A549 (cell line): ENCODE data around the gene VAPA. TPM values are rescaled to one million over a fixed set of nuclear protein-coding genes. Genes with fewer than 3 reads are reported as not detected.

Source experiments
- ATAC-seq, 2 experiments: fragments of 200-7000 bp in 1 of 2; fragments of >200 bp in 1 of 2; cut with Nextera tagmentation in 1 of 2; cut with Tn5 transposase in 1 of 2; 3 replicates each; pipeline versions ENCODE4 v1.8.0 to v1.9.1; 2018 to 2020; ENCODE audit warnings: mild to moderate bottlenecking in 1 of 2, moderate library complexity in 1 of 2
- CTCF ChIA-PET: fragments of 300-600 bp; sonication (Branson Sonifier 250); formaldehyde crosslinking; extraction: SDS; loops from one replicate; lab custom pipeline; 2021; ENCODE audit warnings: antibody characterized with exemption, inconsistent platforms; lab: Yijun Ruan, JAX
- POLR2A ChIA-PET: fragments of 350-600 bp; formaldehyde crosslinking; extraction: SDS; loops from one replicate; lab custom pipeline; 2021; ENCODE audit warnings: antibody characterized with exemption, inconsistent platforms; lab: Yijun Ruan, JAX
- DNase-seq, 2 experiments: peaks; one replicate each; pipeline versions ENCODE4 v3.0.0 to v3.0.0-alpha.2; 2011 to 2016; ENCODE audit warnings: low read depth in 1 of 2, low spot score in 1 of 2
- FAIRE-seq: peaks from 2 replicates; lab custom pipeline; 2011; peaks lifted over from hg19 to GRCh38; lab: Jason Lieb, UNC
- H3K27ac ChIP-seq, 2 experiments: fragments of >200 bp; sonication (Bioruptor Twin); formaldehyde crosslinking; 3 replicates each; pipeline ENCODE4 v1.5.1; 2016 to 2017
- H3K4me1 ChIP-seq: fragments of >200 bp; sonication (Bioruptor Twin); formaldehyde crosslinking; 3 replicates; pipeline ENCODE4 v1.6.1; 2016
- H3K4me2 ChIP-seq: fragments of >200 bp; sonication (Bioruptor Twin); formaldehyde crosslinking; 3 replicates; pipeline ENCODE4 v1.6.1; 2016
- H3K4me3 ChIP-seq: fragments of >200 bp; sonication (Bioruptor Twin); formaldehyde crosslinking; 3 replicates; pipeline ENCODE4 v1.5.1; 2016
- H3K9me3 ChIP-seq: fragments of >200 bp; sonication (Bioruptor Twin); formaldehyde crosslinking; 3 replicates; pipeline ENCODE4 v1.6.1; 2016
- BCL3 ChIP-seq: fragments of >200 bp; sonication (Bioruptor Twin); formaldehyde crosslinking; IDR thresholded peaks from 3 replicates; pipeline ENCODE4 v1.6.1; 2016
- CEBPB ChIP-seq, 2 experiments: fragments of >200 bp in 1 of 2; sonication (Bioruptor Twin) in 1 of 2; formaldehyde crosslinking in 1 of 2; IDR thresholded peaks; 2 replicates each; pipeline ENCODE4 v1.6.1; 2012 to 2016
- CHD2 ChIP-seq: fragments of 150-350 bp; IDR thresholded peaks from 2 replicates; pipeline ENCODE4 v1.6.1; 2014; ENCODE audit warnings: low read length; ENCODE audit not compliant: partially characterized antibody
- CHD4 ChIP-seq: fragments of 200-600 bp; sonication (generic); IDR thresholded peaks from 2 replicates; pipeline ENCODE4 v1.6.1; 2016; ENCODE audit warnings: antibody characterized with exemption, mild to moderate bottlenecking, borderline replicate concordance
- EP300 ChIP-seq, 2 experiments: fragments of >200 bp; sonication (Bioruptor Twin); formaldehyde crosslinking; IDR thresholded peaks; 2 replicates in 1 of 2; 3 replicates in 1 of 2; pipeline ENCODE4 v1.6.1; 2016 to 2017
- FOXS1 ChIP-seq: fragments of 250-450 bp; sonication (Bioruptor Pico); IDR thresholded peaks from 2 replicates; pipeline ENCODE4 v1.5.0; 2020; ENCODE audit warnings: mild to moderate bottlenecking, moderate library complexity
- HDAC2 ChIP-seq: fragments of 200-600 bp; sonication (generic); IDR thresholded peaks from 2 replicates; pipeline ENCODE4 v1.6.1; 2016
- HEYL ChIP-seq: fragments of 250-450 bp; sonication (Bioruptor Pico); IDR thresholded peaks from 2 replicates; pipeline ENCODE4 v1.8.0; 2021; ENCODE audit warnings: mild to moderate bottlenecking, moderate library complexity
- HOXA7 ChIP-seq: fragments of 250-450 bp; sonication (Bioruptor Pico); IDR thresholded peaks from 2 replicates; pipeline ENCODE4 v1.5.0; 2020; ENCODE audit warnings: mild to moderate bottlenecking, moderate library complexity
- JUNB ChIP-seq: fragments of >200 bp; sonication (Bioruptor Twin); formaldehyde crosslinking; IDR thresholded peaks from 2 replicates; pipeline ENCODE4 v1.6.1; 2016
- KDM1A ChIP-seq: fragments of 200-600 bp; sonication (generic); IDR thresholded peaks from 2 replicates; pipeline ENCODE4 v1.6.1; 2016; ENCODE audit warnings: low read depth, mild to moderate bottlenecking
- KDM5A ChIP-seq: fragments of 200-600 bp; sonication (generic); IDR thresholded peaks from 2 replicates; pipeline ENCODE4 v1.6.1; 2016; ENCODE audit warnings: antibody characterized with exemption, mild to moderate bottlenecking
- PHF8 ChIP-seq: fragments of 200-600 bp; sonication (generic); IDR thresholded peaks from 2 replicates; pipeline ENCODE4 v1.6.1; 2016; ENCODE audit warnings: low read depth, mild to moderate bottlenecking, antibody characterized with exemption, moderate library complexity, borderline replicate concordance
- RAD21 ChIP-seq, 2 experiments: fragments of >200 bp in 1 of 2; sonication (Bioruptor Twin) in 1 of 2; formaldehyde crosslinking in 1 of 2; IDR thresholded peaks in 1 of 2; conservative IDR thresholded peaks in 1 of 2; 2 replicates in 1 of 2; 3 replicates in 1 of 2; pipeline ENCODE4 v1.6.1; 2012 to 2018; ENCODE audit warnings: inconsistent platforms in 1 of 2
- RARB ChIP-seq: fragments of 250-450 bp; sonication (Bioruptor Pico); IDR thresholded peaks from 2 replicates; pipeline ENCODE4 v1.8.0; 2021; ENCODE audit warnings: mild to moderate bottlenecking, moderate library complexity
- SMC3 ChIP-seq: fragments of >200 bp; sonication (Bioruptor Twin); formaldehyde crosslinking; IDR thresholded peaks from 3 replicates; pipeline ENCODE4 v1.6.1; 2018; ENCODE audit warnings: inconsistent platforms
- ZSCAN20 ChIP-seq: fragments of 250-450 bp; sonication (Bioruptor Pico); IDR thresholded peaks from 2 replicates; pipeline ENCODE4 v1.8.0; 2022; ENCODE audit warnings: mild to moderate bottlenecking, moderate library complexity
- WGBS: methylation state at CpG from one replicate; pipeline ENCODE4 v1.1.6; 2017; ENCODE audit errors: missing lambda C conversion rate; 5-methylcytosine and 5-hydroxymethylcytosine counted together
- polyA plus RNA-seq, 4 experiments: library from polyadenylated mRNA; depleted of rRNA in 3 of 4; stranded (reverse); fragments of >200 nt; fragmentation: RNase III in 1 of 4; extraction: RNeasy Plus Mini Kit Qiagen cat#74134 plus additional on column Dnase treatment in 1 of 4; gene quantifications; 2 replicates in 3 of 4; 3 replicates in 1 of 4; pipeline ENCODE4 v1.2.3, GENCODE V29; 2011 to 2017
- TF ChIP-seq, protein P1 (sequence below): IDR thresholded peaks from 2 replicates; pipeline ENCODE4 v1.6.1; 2012; ENCODE audit warnings: low read depth, borderline replicate concordance
- TF ChIP-seq, protein P2 (sequence below): IDR thresholded peaks from 2 replicates; pipeline ENCODE4 v1.6.1; 2012
- TF ChIP-seq, protein P3 (sequence below): fragments of 250-450 bp; sonication (Bioruptor Pico); IDR thresholded peaks from 2 replicates; pipeline ENCODE4 v1.5.0; 2020; ENCODE audit warnings: low read depth, mild to moderate bottlenecking, moderate library complexity
- TF ChIP-seq, protein P4 (sequence below): fragments of 200-600 bp; sonication (generic); IDR thresholded peaks from 2 replicates; pipeline ENCODE4 v1.6.1; 2016; ENCODE audit warnings: antibody characterized with exemption, mild to moderate bottlenecking, moderate library complexity
- TF ChIP-seq, protein P5 (sequence below): fragments of >200 bp; sonication (Bioruptor Twin); formaldehyde crosslinking; IDR thresholded peaks from 2 replicates; pipeline ENCODE4 v1.6.1; 2016
- TF ChIP-seq, protein P6 (sequence below): fragments of 450-650 bp; IDR thresholded peaks from 2 replicates; pipeline ENCODE4 v1.6.1; 2014; ENCODE audit warnings: antibody characterized with exemption

Gene VAPA
- polyA plus RNA-seq, 2 of the 4 experiments (the other 2 are of a cell fraction) = 161 to 391 TPM

- Histone ChIP-seq H3K9me3 (no peaks in the 10 kb centered on the region), H3K4me1 (peaks cover 62% of the 10 kb centered on the region), H3K4me3 (no peak overlapping the region)
- 80% methylated on average over 5 of the region's 5 CpGs for WGBS
- ChIA-PET CTCF (no interaction called here), POLR2A (no interaction called here)
- TF ChIP-seq CEBPB (IDR thresholded peaks at IDR 0.05) = peak; percentile 57 to 63; a peak in 3 of 4 replicates
- TF ChIP-seq, protein P1, sequence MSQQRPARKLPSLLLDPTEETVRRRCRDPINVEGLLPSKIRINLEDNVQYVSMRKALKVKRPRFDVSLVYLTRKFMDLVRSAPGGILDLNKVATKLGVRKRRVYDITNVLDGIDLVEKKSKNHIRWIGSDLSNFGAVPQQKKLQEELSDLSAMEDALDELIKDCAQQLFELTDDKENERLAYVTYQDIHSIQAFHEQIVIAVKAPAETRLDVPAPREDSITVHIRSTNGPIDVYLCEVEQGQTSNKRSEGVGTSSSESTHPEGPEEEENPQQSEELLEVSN = no peak
- TF ChIP-seq, all 56 proteins: peak for 1
- Histone ChIP-seq H3K4me2 (0 out of 3 replicates have a peak overlapping the region, but pooled peaks have one; percentile 31), H3K27ac (no peak overlapping the region)
- FAIRE-seq = no peak
- DNase-seq = no peak
- no peak for ATAC-seq
These were observed 17.9 kb downstream of the VAPA start for GRCh38 chr18:9931678-9932077.

DNA sequence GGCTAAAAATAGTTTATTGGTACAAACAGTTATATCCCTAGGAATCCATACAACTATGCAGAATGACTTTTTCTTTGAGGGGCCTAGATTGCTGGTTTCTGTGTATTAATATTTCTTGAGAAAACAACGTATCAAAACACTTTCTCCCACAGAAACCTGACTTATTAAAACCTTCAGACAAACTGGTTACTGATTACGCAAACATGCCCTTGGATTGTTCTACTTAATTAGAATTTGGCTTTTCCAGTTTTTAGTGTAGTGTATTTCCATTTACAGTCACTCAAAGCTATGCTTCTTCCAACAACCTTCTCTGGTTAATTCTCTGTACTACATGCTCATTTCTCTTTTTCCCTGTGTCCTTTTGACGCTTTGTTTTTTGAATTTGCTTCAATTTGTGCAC lies 20.0 kb downstream of the VAPA start:
- 96% methylated on average over 3 of the region's 3 CpGs for WGBS

DNA sequence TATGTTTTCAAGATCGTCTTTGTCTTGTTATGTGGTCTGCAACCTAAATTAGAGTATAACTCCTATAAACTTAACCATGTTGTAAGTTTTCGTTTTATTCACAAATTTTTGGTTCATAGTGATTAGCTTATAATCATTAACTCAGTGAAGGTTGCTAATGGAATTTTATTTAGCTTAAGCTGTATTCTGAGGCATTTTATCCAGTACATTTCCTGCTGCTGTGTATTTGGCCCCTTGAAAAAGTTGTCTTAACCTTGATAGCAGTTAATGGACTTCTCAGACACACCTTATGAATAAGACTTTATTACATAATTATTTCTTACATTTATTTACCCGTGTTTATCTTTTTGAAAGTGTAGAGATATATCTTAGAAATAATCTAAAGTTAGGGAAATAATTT lies 20.5 kb downstream of the VAPA start:
- no peak for DNase-seq
- WGBS = 81% methylated on average over 3 of the region's 3 CpGs
- H3K4me2 ChIP-seq = no peak overlapping the region
- no peak overlapping the region for H3K27ac ChIP-seq
- CTCF ChIA-PET = no interaction called here
- TF ChIP-seq RARB (CRISPR knock-in tag) (no peak), FOXS1 (CRISPR knock-in tag) (no peak), HEYL (no peak), CHD4 (no peak), PHF8 (no peak), ZSCAN20 (CRISPR knock-in tag) (no peak), SMC3 (no peak), JUNB (no peak), EP300 (IDR thresholded peaks at IDR 0.05) (no peak), KDM1A (no peak)
- TF ChIP-seq, protein P2, sequence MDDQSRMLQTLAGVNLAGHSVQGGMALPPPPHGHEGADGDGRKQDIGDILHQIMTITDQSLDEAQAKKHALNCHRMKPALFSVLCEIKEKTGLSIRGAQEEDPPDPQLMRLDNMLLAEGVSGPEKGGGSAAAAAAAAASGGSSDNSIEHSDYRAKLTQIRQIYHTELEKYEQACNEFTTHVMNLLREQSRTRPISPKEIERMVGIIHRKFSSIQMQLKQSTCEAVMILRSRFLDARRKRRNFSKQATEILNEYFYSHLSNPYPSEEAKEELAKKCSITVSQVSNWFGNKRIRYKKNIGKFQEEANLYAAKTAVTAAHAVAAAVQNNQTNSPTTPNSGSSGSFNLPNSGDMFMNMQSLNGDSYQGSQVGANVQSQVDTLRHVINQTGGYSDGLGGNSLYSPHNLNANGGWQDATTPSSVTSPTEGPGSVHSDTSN = no peak
- TF ChIP-seq, protein P3, sequence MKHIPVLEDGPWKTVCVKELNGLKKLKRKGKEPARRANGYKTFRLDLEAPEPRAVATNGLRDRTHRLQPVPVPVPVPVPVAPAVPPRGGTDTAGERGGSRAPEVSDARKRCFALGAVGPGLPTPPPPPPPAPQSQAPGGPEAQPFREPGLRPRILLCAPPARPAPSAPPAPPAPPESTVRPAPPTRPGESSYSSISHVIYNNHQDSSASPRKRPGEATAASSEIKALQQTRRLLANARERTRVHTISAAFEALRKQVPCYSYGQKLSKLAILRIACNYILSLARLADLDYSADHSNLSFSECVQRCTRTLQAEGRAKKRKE (CRISPR knock-in tag) = no peak
- no peak for FAIRE-seq
- H3K4me1 ChIP-seq = peaks cover 36% of the 10 kb centered on the region
- no peak overlapping the region for H3K4me3 ChIP-seq
- H3K9me3 ChIP-seq = no peaks in the 10 kb centered on the region
- POLR2A ChIA-PET = no interaction called here
- ATAC-seq = no peak

More for the DNA sequence above, 20.0 kb downstream of the VAPA start:
- TF ChIP-seq CEBPB (IDR thresholded peaks at IDR 0.05) = peak in 1 of 2 experiments; percentile 52; a peak in 1 of 4 replicates
- no peak for TF ChIP-seq BCL3
- TF ChIP-seq, all 56 proteins: peak for 1
- ChIA-PET CTCF (no interaction called here), POLR2A (no interaction called here)
- DNase-seq = no peak
- ATAC-seq = no peak
- Histone ChIP-seq H3K4me1 (peaks cover 40% of the 10 kb centered on the region), H3K4me2 (no peak overlapping the region), H3K4me3 (no peak overlapping the region), H3K27ac (peak overlapping the region in 1 of 2 experiments; percentile 58; a peak in 2 of 6 replicates), H3K9me3 (no peaks in the 10 kb centered on the region)
- FAIRE-seq = no peak

DNA sequence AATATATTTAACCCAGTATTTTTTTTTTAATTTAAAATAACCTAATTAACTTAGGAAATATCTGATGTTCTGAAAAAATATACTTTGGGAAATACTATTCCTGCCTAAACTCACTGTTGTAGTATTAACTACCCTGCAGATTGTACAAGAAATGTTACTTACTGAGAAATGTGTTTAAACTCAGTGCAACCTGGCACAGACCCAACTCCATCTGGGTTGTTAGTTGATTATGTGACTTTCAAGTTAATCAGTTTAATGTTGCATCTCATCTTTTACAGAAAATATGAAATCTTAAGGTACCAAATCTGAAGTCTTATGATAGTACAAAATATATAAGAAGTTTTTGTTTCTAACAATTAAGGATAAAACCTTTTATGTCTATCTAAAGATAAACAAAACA lies 27.3 kb downstream of the VAPA start:
- H3K4me3 ChIP-seq = no peak overlapping the region
- CTCF ChIA-PET = no interaction called here
- H3K4me2 ChIP-seq = no peak overlapping the region
- FAIRE-seq (no peak), DNase-seq (no peak), ATAC-seq (no peak)
- no peak overlapping the region for H3K27ac ChIP-seq
- H3K4me1 ChIP-seq = peaks cover 4% of the 10 kb centered on the region; the same call in 1 of the 3 replicates
- no peaks in the 10 kb centered on the region for H3K9me3 ChIP-seq
- POLR2A ChIA-PET = no interaction called here
- TF ChIP-seq HOXA7 (no peak), ZSCAN20 (CRISPR knock-in tag) (no peak), RAD21 (conservative IDR thresholded peaks at IDR 0.05 in 1 of 2, IDR thresholded peaks at IDR 0.05 in 1 of 2) (no peak), JUNB (no peak), CHD2 (no peak), KDM5A (no peak), HDAC2 (no peak)
- TF ChIP-seq, protein P4, sequence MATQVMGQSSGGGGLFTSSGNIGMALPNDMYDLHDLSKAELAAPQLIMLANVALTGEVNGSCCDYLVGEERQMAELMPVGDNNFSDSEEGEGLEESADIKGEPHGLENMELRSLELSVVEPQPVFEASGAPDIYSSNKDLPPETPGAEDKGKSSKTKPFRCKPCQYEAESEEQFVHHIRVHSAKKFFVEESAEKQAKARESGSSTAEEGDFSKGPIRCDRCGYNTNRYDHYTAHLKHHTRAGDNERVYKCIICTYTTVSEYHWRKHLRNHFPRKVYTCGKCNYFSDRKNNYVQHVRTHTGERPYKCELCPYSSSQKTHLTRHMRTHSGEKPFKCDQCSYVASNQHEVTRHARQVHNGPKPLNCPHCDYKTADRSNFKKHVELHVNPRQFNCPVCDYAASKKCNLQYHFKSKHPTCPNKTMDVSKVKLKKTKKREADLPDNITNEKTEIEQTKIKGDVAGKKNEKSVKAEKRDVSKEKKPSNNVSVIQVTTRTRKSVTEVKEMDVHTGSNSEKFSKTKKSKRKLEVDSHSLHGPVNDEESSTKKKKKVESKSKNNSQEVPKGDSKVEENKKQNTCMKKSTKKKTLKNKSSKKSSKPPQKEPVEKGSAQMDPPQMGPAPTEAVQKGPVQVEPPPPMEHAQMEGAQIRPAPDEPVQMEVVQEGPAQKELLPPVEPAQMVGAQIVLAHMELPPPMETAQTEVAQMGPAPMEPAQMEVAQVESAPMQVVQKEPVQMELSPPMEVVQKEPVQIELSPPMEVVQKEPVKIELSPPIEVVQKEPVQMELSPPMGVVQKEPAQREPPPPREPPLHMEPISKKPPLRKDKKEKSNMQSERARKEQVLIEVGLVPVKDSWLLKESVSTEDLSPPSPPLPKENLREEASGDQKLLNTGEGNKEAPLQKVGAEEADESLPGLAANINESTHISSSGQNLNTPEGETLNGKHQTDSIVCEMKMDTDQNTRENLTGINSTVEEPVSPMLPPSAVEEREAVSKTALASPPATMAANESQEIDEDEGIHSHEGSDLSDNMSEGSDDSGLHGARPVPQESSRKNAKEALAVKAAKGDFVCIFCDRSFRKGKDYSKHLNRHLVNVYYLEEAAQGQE = no peak
- TF ChIP-seq, protein P5, sequence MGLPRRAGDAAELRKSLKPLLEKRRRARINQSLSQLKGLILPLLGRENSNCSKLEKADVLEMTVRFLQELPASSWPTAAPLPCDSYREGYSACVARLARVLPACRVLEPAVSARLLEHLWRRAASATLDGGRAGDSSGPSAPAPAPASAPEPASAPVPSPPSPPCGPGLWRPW = no peak
- TF ChIP-seq, protein P6, sequence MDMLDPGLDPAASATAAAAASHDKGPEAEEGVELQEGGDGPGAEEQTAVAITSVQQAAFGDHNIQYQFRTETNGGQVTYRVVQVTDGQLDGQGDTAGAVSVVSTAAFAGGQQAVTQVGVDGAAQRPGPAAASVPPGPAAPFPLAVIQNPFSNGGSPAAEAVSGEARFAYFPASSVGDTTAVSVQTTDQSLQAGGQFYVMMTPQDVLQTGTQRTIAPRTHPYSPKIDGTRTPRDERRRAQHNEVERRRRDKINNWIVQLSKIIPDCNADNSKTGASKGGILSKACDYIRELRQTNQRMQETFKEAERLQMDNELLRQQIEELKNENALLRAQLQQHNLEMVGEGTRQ = no peak
